HG03460 (cell line): ENCODE measurements around the gene SLC25A23.
A peak's percentile ranks its signal among the peaks of the same experiment; 100 is the strongest.

ENCODE experiments used
- ATAC-seq: cut with Tn5 transposase; IDR thresholded peaks from one replicate; pipeline ENCODE4 v1.9.1; 2021; ENCODE audit not compliant: unreplicated experiment

Gene SLC25A23

GRCh38 chr19:6481541-6482342 lies 22.1 kb upstream of the SLC25A23 start, which contains the start of gene DENND1C:
Gene DENND1C, minus strand, starts transcription at chr19:6481787. Its CDS starts 92 bp downstream, at chr19:6481695.
- ATAC-seq: peak; percentile 66

DNA sequence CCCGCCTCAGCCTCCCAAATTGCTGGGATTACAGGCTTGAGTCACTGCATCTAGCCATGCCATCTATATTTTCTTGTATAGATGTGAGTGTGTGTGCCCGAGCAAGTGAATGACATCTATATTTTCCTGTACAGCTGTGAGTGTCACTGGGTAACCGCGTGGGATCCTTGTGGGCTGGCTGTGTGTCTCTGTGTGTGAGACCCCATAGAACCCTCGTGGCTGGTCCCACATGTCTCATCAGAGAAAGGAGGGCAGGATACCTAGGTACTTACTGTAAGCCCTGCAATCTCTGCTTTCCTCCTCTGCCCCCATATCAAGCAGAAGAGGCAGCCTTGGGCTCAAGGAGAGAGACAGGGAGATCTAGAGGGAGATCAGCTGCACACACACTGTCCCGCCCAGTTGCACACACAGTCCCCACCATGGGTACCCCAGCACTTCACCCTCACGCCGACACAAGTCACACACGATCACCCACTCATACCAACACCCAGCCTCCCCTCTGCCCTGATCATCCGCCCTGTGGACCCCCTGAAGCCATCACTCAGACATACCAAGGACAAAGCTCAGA lies 21.3 kb upstream of the SLC25A23 start:
- ATAC-seq: no peak

- no peak for ATAC-seq
These were observed 20.3 kb upstream of the SLC25A23 start for GRCh38 chr19:6479836-6480398.

- no peak for ATAC-seq
These were observed 19.2 kb upstream of the SLC25A23 start for GRCh38 chr19:6478815-6479214.

DNA sequence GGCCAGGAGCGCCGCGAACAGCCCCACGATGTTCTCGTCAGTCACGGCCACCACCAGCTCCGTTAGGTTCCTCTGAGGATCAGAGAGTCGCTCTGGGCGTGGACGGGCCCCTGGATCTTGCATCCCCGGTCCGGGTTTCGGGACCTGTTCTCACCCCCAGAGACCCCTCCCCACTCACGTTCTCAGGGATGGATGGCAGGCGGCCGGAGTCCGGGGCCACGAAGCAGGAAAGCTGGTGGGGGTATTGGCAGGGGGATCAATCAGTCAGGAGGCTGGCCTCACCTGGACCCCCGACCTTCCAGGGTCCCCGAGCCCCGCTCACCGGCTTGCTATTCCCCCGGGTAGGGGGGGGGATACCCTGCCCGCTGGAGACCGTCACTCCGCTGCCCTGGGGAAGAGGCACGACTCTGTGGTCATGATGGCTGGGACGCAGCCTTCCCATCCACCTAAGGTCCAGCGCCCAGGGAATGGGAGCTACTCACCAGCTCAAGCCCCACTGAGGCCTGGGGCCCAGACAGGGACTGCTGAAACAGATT lies 17.4 kb upstream of the SLC25A23 start:
- ATAC-seq: no peak

DNA sequence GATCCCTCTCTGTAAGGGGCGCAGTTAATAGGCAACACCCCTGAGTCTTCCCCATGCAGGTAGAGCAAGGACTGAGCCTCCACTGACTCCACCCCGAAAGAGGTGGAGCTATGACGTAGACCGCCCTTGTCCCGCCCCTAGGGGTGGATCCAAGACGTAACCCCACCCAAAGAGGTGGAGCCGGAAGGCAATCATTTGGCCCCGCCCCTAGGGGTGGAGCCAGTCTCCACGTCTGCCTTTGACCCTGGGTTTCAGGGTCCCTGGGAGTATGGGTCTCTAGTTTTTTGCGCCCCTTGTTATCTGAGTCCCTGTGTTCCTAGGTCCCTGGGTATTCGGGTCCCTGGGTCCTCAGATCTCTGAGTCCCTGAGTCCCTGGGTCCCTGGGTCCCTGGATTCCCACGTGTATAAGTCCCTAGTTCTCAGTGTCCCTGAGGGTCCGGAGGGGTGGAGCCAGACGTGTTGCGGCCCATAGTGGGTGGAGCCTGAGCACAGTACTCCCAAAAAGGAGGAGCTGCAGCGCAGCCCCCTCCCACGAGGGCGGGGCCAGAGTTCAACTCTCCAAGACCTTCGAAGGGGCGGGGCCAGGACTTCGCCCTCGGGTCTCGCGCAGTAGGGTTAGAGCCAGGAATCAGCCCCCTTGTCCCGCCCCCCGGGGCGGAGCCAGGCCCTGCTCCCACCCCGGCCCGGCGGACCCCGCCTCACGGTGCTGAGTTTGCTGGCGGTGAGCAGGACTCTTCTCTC lies 16.7 kb upstream of the SLC25A23 start:
- ATAC-seq: no peak

- no peak for ATAC-seq
These were observed 15.9 kb upstream of the SLC25A23 start for GRCh38 chr19:6475321-6476108.

- ATAC-seq: no peak
These were observed 14.1 kb upstream of the SLC25A23 start for GRCh38 chr19:6473647-6474046.

- no peak for ATAC-seq
These were observed 13.1 kb upstream of the SLC25A23 start for GRCh38 chr19:6472713-6473112.

GRCh38 chr19:6471076-6471475 lies 11.5 kb upstream of the SLC25A23 start:
- no peak for ATAC-seq

DNA sequence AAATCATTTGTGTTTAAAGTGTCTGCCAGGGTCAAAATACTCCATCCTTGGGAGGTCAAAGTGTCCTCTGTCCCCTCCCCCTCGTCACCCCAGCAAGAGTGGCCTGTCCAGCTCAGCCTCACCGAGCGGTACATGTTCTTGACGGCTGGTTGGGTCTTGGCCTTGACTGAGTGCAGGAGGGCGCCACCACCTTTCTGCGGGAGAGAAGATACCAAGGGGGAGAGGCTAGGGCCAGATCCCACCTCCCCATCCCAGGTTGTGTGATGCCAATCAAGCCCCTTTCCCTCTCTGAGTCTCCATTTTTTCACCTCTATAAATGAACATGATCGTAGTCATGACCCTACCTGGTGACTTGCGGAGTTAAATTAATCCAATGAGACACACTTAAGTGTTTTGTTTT lies 10.6 kb upstream of the SLC25A23 start:
- ATAC-seq: no peak

DNA sequence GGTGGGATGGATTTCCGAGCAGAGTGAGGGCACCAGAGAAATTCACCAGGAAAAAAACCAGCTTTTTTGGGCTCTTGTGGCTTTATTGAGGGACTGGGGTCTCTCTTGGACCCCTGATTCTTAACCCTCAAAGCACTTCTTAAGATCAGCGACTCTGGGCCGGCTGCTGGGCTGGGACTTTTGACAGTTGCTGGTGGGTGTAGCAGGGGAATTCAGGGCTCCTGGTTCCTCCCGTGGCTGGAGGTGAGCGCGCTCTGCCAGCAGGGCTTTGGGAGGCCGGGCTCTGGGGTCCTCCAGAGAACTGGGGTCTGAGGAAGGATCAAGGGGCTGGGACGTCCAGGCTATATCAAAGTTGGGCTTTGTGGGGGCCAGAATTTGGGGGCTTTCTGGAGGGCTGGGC lies 7.8 kb upstream of the SLC25A23 start:
- ATAC-seq: no peak

- no peak for ATAC-seq
These were observed 7.1 kb upstream of the SLC25A23 start for GRCh38 chr19:6466526-6467248.

DNA sequence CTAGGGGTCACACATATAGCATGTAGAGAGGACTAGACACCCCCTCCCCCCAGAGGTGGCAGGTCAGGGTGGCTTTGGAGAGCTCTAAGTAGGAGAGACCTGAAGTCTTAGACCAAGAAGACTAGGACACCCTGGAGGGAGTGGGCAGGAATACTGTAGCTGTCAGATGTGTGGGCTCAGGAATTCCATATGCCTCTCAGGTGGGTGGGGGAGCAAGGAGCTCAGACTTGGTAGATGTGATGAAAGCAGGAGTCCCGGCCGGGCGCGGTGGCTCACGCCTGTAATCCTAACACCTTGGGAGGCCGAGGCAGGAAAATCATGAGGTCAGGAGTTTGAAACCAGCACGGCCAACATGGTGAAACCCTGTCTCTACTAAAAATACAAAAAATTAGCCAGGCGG lies 6.1 kb upstream of the SLC25A23 start:
- no peak for ATAC-seq

GRCh38 chr19:6465006-6465405 lies 5.4 kb upstream of the SLC25A23 start:
- ATAC-seq: no peak

- no peak for ATAC-seq
These were observed 4.7 kb upstream of the SLC25A23 start, which contains the start of gene CRB3 for GRCh38 chr19:6464070-6464873. Gene CRB3, plus strand, starts transcription at chr19:6464271. Its CDS starts 431 bp downstream, at chr19:6464702.

- ATAC-seq: peak; percentile 75
These were observed 700 bp upstream of the SLC25A23 start for GRCh38 chr19:6460099-6460884.

GRCh38 chr19:6458695-6459261 lies 814 bp downstream of the SLC25A23 start:
- no peak for ATAC-seq
